ENCODE data around the gene MYT1. TPM values are rescaled to one million over a fixed set of nuclear protein-coding genes. Genes with fewer than 3 reads are reported as not detected.

Gene MYT1
- total and polyA plus RNA-seq, 2 of the 8 experiments (the other 6 are each of a cell fraction or from before 2014, with no cell fraction given), result 0.63 to 2.0 TPM

DNA sequence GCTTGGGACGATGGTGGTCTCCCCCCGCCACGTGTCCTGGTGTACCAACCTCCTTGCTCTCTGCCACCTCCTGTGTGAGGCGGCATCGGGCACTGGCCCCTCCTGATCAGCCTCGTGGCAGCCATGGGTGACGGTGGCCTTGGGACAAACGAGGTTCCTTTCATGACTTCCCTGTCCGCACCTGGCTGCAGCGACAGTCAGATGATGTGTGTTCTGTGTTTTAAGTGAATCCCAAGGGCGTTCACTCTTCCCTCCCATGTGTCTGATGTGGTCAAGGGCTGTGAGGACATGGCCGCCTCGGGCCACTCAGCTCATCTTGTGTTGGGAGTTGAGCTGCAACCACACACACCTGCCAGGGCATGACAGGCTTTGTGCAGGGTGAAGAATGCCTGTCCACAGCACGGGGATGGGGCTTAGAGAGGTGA, 60.9 kb downstream of the MYT1 start:
- no peak overlapping the region; the same call in 1 of the 2 replicates for H2BK5ac ChIP-seq (ENCODE audit: low read depth, low read length)
- H4K91ac ChIP-seq (replicated peaks; ENCODE audit: insufficient read length, low read length), result no peak overlapping the region
- no peaks in the 10 kb centered on the region for H3K27me3 ChIP-seq (replicated peaks in 1 of 4; ENCODE audit: control insufficient read depth in 3 of 4, extremely low read depth in 1 of 4, insufficient read depth in 3 of 4, low read length in 3 of 4)
- H3K79me1 ChIP-seq (ENCODE audit: low read depth, low read length), result no peaks in the 10 kb centered on the region
- DNase-seq (ENCODE audit: low read depth in 1 of 2, low spot score in 2 of 2) (no peak), FAIRE-seq (no peak)
- WGBS, 2 experiments (ENCODE audit: extremely low coverage in 1 of 2, insufficient coverage in 1 of 2, insufficient read length in 1 of 2, insufficient replicate concordance in 2 of 2, low coverage in 1 of 2, low lambda C conversion rate in 2 of 2, missing lambda C conversion rate in 1 of 2), result 80% methylated on average over 14 of the region's 14 CpGs; no CpG with 5 or more reads in 1 of the 2 experiments
- no peak overlapping the region for H3K4ac ChIP-seq (replicated peaks; ENCODE audit: insufficient read length, low read depth, low read length)
- H3K18ac ChIP-seq (ENCODE audit: extremely low read depth, low read length), result no peak overlapping the region
- no peak overlapping the region for H3K23ac ChIP-seq (ENCODE audit: insufficient read length)
- H4K5ac ChIP-seq (ENCODE audit: insufficient read length, low read depth, low read length), result no peak overlapping the region
- ChIA-PET CTCF (ENCODE audit: partially characterized antibody) (interaction anchor here (0.6 to 3.9 kb wide), 5 partner anchors 12 to 648 kb away, joined by 3 to 41 read pairs (median 30); partner anchors contain the start of gene PCMTD2), POLR2A (ENCODE audit: partially characterized antibody) (interaction anchor here (0.8 kb wide), 1 partner anchor 37 kb away, joined by 4 read pairs; no protein-coding TSS in a partner anchor)
- H4K20me1 ChIP-seq (replicated peaks in 1 of 2; ENCODE audit: control insufficient read depth in 1 of 2, insufficient read depth in 2 of 2, low read length in 2 of 2), result no peaks in the 10 kb centered on the region
- H3K4me1 ChIP-seq (replicated peaks in 1 of 4; ENCODE audit: control insufficient read depth in 3 of 4, insufficient read depth in 4 of 4, low read length in 3 of 4), result peaks cover 0 to 12% (median 10%) of the 10 kb centered on the region in 4 experiments; a peak in 6 of 7 replicates
- H2AK5ac ChIP-seq (ENCODE audit: low read depth, low read length), result 0 out of 2 replicates have a peak overlapping the region, but pooled peaks have one; percentile 85
- H3K27ac ChIP-seq (ENCODE audit: low read depth, low read length), result no peak overlapping the region
- H3K9ac ChIP-seq (replicated peaks in 1 of 4; ENCODE audit: extremely low read depth in 1 of 4, low read depth in 3 of 4, low read length in 3 of 4), result no peak overlapping the region
- H3K56ac ChIP-seq (replicated peaks; ENCODE audit: insufficient read length, low read depth, low read length), result no peak overlapping the region
- no peaks in the 10 kb centered on the region for H3K36me3 ChIP-seq (ENCODE audit: control insufficient read depth in 2 of 4, insufficient read depth in 4 of 4, low read length in 3 of 4)
- H3K79me2 ChIP-seq (ENCODE audit: control insufficient read depth in 1 of 2, insufficient read depth in 2 of 2, low read length in 2 of 2), result no peaks in the 10 kb centered on the region
- no peak overlapping the region for H2AFZ ChIP-seq (ENCODE audit: low read length)
- no peaks in the 10 kb centered on the region for H3K23me2 ChIP-seq (ENCODE audit: low read depth, low read length)
- no peaks in the 10 kb centered on the region for H3K9me3 ChIP-seq (ENCODE audit: insufficient read depth in 2 of 2, low read depth in 1 of 2, low read length in 1 of 2)
- no peak overlapping the region for H2BK15ac ChIP-seq (ENCODE audit: low read length)
- no peak overlapping the region for H2BK12ac ChIP-seq (ENCODE audit: low read depth, low read length)
- no peak overlapping the region for H2BK20ac ChIP-seq (ENCODE audit: low read length)
- H2BK120ac ChIP-seq (replicated peaks; ENCODE audit: low read depth, low read length), result no peak overlapping the region
- no peak overlapping the region for H4K8ac ChIP-seq (ENCODE audit: extremely low read depth, insufficient read depth, low read length)
- H3K4me3 ChIP-seq (ENCODE audit: extremely low read depth in 1 of 4, insufficient read depth in 2 of 4, low read depth in 3 of 4, low read length in 4 of 4), result no peak overlapping the region
- no peak overlapping the region for H3K14ac ChIP-seq (ENCODE audit: insufficient read length)
- H3K4me2 ChIP-seq (ENCODE audit: insufficient read depth in 1 of 2, low read depth in 2 of 2, low read length in 2 of 2), result no peak overlapping the region
- no peak for TF ChIP-seq BCL11A (IDR thresholded peaks at IDR 0.05; ENCODE audit: low read depth in 2 of 2, low read length in 2 of 2)
- no peak for TF ChIP-seq POLR2AphosphoS5 (IDR thresholded peaks at IDR 0.05; ENCODE audit: low read depth, low read length)
- TF ChIP-seq, protein P1, sequence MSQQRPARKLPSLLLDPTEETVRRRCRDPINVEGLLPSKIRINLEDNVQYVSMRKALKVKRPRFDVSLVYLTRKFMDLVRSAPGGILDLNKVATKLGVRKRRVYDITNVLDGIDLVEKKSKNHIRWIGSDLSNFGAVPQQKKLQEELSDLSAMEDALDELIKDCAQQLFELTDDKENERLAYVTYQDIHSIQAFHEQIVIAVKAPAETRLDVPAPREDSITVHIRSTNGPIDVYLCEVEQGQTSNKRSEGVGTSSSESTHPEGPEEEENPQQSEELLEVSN (IDR thresholded peaks at IDR 0.05), result no peak
- TF ChIP-seq BACH1 (IDR thresholded peaks at IDR 0.05; ENCODE audit: low read length), result no peak
- TF ChIP-seq EP300 (IDR thresholded peaks at IDR 0.05; ENCODE audit: borderline replicate concordance in 1 of 2, low read depth in 2 of 2, low read length in 2 of 2), result no peak
- TF ChIP-seq, protein P2, sequence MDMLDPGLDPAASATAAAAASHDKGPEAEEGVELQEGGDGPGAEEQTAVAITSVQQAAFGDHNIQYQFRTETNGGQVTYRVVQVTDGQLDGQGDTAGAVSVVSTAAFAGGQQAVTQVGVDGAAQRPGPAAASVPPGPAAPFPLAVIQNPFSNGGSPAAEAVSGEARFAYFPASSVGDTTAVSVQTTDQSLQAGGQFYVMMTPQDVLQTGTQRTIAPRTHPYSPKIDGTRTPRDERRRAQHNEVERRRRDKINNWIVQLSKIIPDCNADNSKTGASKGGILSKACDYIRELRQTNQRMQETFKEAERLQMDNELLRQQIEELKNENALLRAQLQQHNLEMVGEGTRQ (IDR thresholded peaks at IDR 0.05; ENCODE audit: low read length), result no peak
- no peak for TF ChIP-seq RBBP5 (IDR thresholded peaks at IDR 0.05; ENCODE audit: borderline replicate concordance, low read depth, low read length)
- no peak for TF ChIP-seq TEAD4 (IDR thresholded peaks at IDR 0.05; ENCODE audit: low read depth, low read length)
- TF ChIP-seq SUZ12 (IDR thresholded peaks at IDR 0.05; ENCODE audit: low read length), result no peak
- TF ChIP-seq, protein P3, sequence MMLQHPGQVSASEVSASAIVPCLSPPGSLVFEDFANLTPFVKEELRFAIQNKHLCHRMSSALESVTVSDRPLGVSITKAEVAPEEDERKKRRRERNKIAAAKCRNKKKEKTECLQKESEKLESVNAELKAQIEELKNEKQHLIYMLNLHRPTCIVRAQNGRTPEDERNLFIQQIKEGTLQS (IDR thresholded peaks at IDR 0.05; ENCODE audit: insufficient read depth, low read depth, low read length), result no peak
- TF ChIP-seq GTF2F1 (IDR thresholded peaks at IDR 0.05; ENCODE audit: borderline replicate concordance, low read depth, low read length), result no peak

Data from H1 (cell line).